ENCODE results near the gene PARVB. TPM values are rescaled to one million over a fixed set of nuclear protein-coding genes. Genes with fewer than 3 reads are reported as not detected.

PARVB gene
- polyA plus RNA-seq, 1 experiment, result 65.8 TPM

DNA sequence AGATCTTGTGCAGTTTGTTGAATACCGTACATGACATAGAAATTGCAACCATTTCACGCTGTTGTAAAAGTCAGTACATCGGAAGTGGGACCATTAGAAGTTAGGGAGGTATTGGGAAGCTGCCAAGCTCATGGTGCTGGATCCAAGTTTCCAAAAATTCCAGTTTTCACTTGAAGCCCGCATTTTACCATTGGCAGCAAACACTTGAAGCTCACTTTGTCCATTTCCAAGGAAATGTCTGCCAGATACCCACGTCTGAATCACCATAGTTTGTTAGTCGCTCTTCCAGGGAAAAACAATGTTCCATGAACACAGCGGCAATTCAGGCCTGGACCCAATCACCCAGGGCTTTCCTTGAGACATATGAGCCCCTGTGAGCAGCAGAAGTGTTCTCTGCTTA lies 22.6 kb upstream of the PARVB start:
- ChIA-PET CTCF (interaction anchor here (1.0 to 1.8 kb wide), 3 partner anchors 9 to 625 kb away, joined by 4 to 9 read pairs (median 6); no protein-coding TSS in a partner anchor), POLR2A (no interaction called here)
- no peak for DNase-seq (ENCODE audit: low read depth)
- Histone ChIP-seq H3K36me3 (ENCODE audit: control insufficient read depth, insufficient read depth, low read length) (peaks cover 7% of the 10 kb centered on the region), H3K4me3 (ENCODE audit: low read depth, low read length) (no peak overlapping the region), H3K27me3 (ENCODE audit: control insufficient read depth, insufficient read depth, low read length) (no peaks in the 10 kb centered on the region)
- TF ChIP-seq, protein P1, sequence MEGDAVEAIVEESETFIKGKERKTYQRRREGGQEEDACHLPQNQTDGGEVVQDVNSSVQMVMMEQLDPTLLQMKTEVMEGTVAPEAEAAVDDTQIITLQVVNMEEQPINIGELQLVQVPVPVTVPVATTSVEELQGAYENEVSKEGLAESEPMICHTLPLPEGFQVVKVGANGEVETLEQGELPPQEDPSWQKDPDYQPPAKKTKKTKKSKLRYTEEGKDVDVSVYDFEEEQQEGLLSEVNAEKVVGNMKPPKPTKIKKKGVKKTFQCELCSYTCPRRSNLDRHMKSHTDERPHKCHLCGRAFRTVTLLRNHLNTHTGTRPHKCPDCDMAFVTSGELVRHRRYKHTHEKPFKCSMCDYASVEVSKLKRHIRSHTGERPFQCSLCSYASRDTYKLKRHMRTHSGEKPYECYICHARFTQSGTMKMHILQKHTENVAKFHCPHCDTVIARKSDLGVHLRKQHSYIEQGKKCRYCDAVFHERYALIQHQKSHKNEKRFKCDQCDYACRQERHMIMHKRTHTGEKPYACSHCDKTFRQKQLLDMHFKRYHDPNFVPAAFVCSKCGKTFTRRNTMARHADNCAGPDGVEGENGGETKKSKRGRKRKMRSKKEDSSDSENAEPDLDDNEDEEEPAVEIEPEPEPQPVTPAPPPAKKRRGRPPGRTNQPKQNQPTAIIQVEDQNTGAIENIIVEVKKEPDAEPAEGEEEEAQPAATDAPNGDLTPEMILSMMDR (IDR thresholded peaks at IDR 0.05; ENCODE audit: insufficient read depth, low read depth, low read length), result no peak

DNA sequence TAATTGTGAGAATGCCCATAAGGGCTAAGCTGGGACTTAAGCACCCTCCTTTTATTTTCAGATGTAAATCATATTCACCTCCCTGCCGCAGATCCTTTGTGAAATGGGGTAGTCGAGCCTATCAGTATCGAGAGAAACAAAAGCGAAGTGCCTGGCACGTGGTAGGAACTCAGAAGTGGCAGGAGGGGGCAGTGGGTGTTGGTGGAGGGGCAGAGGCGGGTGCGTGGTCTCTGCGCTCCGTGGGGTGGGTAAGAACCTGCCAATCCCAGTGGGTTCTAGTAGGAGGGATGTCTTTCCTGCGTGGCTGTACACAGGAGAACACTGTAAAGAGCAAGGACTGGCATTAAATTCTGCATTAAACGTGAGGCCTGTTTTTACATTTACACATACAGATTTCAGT lies 21.8 kb upstream of the PARVB start:
- CTCF ChIA-PET, result interaction anchor here (1.6 to 1.8 kb wide), 3 partner anchors 10 to 81 kb away, joined by 4 to 9 read pairs (median 9); no protein-coding TSS in a partner anchor
- no peak overlapping the region for H3K4me3 ChIP-seq (ENCODE audit: low read depth, low read length)
- no peak for DNase-seq (ENCODE audit: low read depth)
- TF ChIP-seq, protein P1 (IDR thresholded peaks at IDR 0.05; ENCODE audit: insufficient read depth, low read depth, low read length), result no peak
- POLR2A ChIA-PET, result no interaction called here
- H3K36me3 ChIP-seq (ENCODE audit: control insufficient read depth, insufficient read depth, low read length), result peaks cover 3% of the 10 kb centered on the region; the same call in 1 of the 2 replicates
- H3K27me3 ChIP-seq (ENCODE audit: control insufficient read depth, insufficient read depth, low read length), result no peaks in the 10 kb centered on the region

DNA sequence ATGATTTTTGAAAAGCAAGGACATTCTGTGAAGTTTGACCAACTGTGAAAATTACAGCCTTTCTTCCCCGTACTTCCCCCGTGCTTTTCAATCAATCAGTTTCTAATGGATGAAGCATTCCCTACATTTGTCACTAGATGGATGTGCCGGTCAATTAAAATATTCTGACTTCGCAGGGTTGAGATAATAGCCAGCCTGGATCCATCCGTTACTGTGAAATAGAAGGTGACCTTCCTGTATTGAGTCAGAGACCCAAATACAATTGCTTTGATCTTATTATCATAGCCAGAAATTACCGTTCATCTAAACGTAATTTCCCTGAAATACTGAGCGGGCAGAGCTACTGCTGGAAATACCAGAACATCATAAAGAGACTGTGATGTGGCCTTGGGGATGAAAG lies 21.1 kb upstream of the PARVB start:
- Histone ChIP-seq H3K4me3 (ENCODE audit: low read depth, low read length) (no peak overlapping the region), H3K36me3 (ENCODE audit: control insufficient read depth, insufficient read depth, low read length) (peaks cover 3% of the 10 kb centered on the region; the same call in 1 of the 2 replicates), H3K27me3 (ENCODE audit: control insufficient read depth, insufficient read depth, low read length) (no peaks in the 10 kb centered on the region)
- no peak for DNase-seq (ENCODE audit: low read depth)
- TF ChIP-seq, protein P1 (IDR thresholded peaks at IDR 0.05; ENCODE audit: insufficient read depth, low read depth, low read length), result no peak
- ChIA-PET CTCF (interaction anchor here (1.5 to 1.8 kb wide), 3 partner anchors 10 to 81 kb away, joined by 4 to 9 read pairs (median 4); no protein-coding TSS in a partner anchor), POLR2A (no interaction called here)

DNA sequence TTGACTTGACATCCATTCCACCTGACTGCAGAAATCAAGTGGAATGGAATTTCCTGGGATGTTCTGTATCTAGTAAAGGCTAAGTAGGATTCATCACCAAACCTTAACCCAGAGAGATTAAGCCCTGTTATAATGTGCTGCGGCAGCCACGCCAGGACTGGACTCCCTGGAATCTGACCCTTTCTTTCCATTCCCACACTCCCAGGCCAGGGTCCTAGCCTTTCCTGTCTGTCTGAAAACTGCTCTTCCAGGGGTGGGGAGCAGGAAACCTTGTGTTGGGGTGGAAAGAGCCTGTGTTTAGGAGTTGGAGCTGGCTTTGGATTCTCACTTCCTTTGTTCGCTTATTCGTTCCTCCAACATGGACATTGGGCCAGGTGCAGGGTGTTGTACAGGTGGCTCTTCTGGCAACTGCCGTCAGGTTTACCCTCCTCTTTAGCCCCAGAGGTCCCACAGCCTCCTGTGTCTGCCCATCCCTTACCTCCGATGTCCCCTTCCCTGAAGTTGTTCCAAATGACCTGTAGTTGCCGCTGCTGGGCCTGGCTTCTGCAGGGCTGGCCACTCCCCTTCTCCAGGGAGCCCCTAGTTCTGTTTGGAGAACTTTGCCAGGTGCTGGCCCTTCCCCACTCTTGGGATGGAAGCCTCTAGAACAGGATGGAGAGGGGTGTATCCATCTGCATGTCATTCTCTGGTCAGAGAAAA lies 20.5 kb upstream of the PARVB start:
- TF ChIP-seq, protein P1 (IDR thresholded peaks at IDR 0.05; ENCODE audit: insufficient read depth, low read depth, low read length), result peak; percentile 26; the same call in 1 of the 2 replicates
- ChIA-PET CTCF (interaction anchor here (1.2 to 1.8 kb wide), 4 partner anchors 11 to 80 kb away, joined by 3 to 9 read pairs (median 4); no protein-coding TSS in a partner anchor), POLR2A (no interaction called here)
- H3K4me3 ChIP-seq (ENCODE audit: low read depth, low read length), result no peak overlapping the region
- no peaks in the 10 kb centered on the region for H3K36me3 ChIP-seq (ENCODE audit: control insufficient read depth, insufficient read depth, low read length)
- no peak for DNase-seq (ENCODE audit: low read depth)
- no peaks in the 10 kb centered on the region for H3K27me3 ChIP-seq (ENCODE audit: control insufficient read depth, insufficient read depth, low read length)

DNA sequence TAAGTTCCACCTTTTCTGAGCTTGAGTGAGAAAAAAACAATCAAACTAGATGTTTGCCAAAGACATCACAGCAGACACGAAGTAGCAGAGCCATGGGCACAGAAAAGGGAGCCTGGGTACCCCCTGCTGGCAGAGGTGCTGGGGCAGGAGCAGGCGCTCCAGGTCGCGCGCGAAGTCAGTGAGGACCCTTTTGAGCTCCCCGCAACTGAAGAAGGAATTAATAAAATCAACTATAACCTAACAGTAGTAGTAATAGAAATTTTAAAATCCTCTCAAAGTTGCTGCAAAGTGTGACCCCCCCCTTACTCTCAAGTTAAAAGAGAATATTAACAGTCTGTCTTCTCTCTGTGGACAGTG lies 20.0 kb upstream of the PARVB start:
- TF ChIP-seq, protein P1 (IDR thresholded peaks at IDR 0.05; ENCODE audit: insufficient read depth, low read depth, low read length), result no peak
- no peak for DNase-seq (ENCODE audit: low read depth)
- H3K4me3 ChIP-seq (ENCODE audit: low read depth, low read length), result no peak overlapping the region
- CTCF ChIA-PET, result interaction anchor here (1.0 to 1.8 kb wide), 4 partner anchors 10 to 77 kb away, joined by 3 to 9 read pairs (median 4); no protein-coding TSS in a partner anchor
- no peaks in the 10 kb centered on the region for H3K27me3 ChIP-seq (ENCODE audit: control insufficient read depth, insufficient read depth, low read length)
- POLR2A ChIA-PET, result no interaction called here
- H3K36me3 ChIP-seq (ENCODE audit: control insufficient read depth, insufficient read depth, low read length), result no peaks in the 10 kb centered on the region

All from BJ (cell line).